ENCODE results near the gene SLC39A1.

- no peak for TF ChIP-seq JUN (IDR thresholded peaks at IDR 0.05; ENCODE audit: borderline replicate concordance, insufficient read depth, insufficient read length, low read depth)
- no peak for TF ChIP-seq CTCF (IDR thresholded peaks at IDR 0.05; ENCODE audit: extremely low read depth in 1 of 2, insufficient read depth in 1 of 2, low read depth in 1 of 2, low read length in 2 of 2)
- TF ChIP-seq POLR2A (IDR thresholded peaks at IDR 0.05; ENCODE audit: low read depth, low read length) = no peak
- TF ChIP-seq POLR2AphosphoS5 (IDR thresholded peaks at IDR 0.05; ENCODE audit: insufficient read depth, low read depth, low read length) = no peak
- no peak for TF ChIP-seq EZH2 (IDR thresholded peaks at IDR 0.05; ENCODE audit: borderline replicate concordance, low read depth, low read length, severe bottlenecking)
Measured at GRCh38 chr1:153984123-153984894, 21.0 kb upstream of the SLC39A1 start.
